HEK293 (cell line): Measurements from ENCODE around the gene ARIH2.

Experiments used
- CTCF ChIA-PET: fragments of 350-600 bp; formaldehyde crosslinking; extraction: SDS; loops from one replicate; lab custom pipeline; 2021; ENCODE audit warnings: antibody characterized with exemption; lab: Yijun Ruan, JAX
- POLR2A ChIA-PET: fragments of 300-600 bp; formaldehyde crosslinking; extraction: SDS; loops from one replicate; lab custom pipeline; 2020; ENCODE audit warnings: antibody characterized with exemption, inconsistent platforms; lab: Yijun Ruan, JAX
- H3K27ac ChIP-seq: fragments of 200-500 bp; sonication (Bioruptor generic); 2 replicates; pipeline ENCODE4 v1.5.1; 2014; ENCODE audit warnings: low read depth, low read length, control low read depth, inconsistent platforms; ENCODE audit errors: extremely low read depth
- H3K36me3 ChIP-seq, 2 experiments: fragments of 200-500 bp in 1 of 2; sonication (Bioruptor generic) in 1 of 2; 1 replicate in 1 of 2; 2 replicates in 1 of 2; pipeline ENCODE4 v1.5.1; 2014 to 2017; ENCODE audit warnings: inconsistent platforms in 2 of 2, low read length in 2 of 2; ENCODE audit not compliant: control insufficient read depth in 2 of 2, insufficient read depth in 1 of 2
- H3K4me1 ChIP-seq: fragments of 200-500 bp; sonication (Bioruptor generic); 2 replicates; pipeline ENCODE4 v1.5.1; 2014; ENCODE audit warnings: mild to moderate bottlenecking, low read length, inconsistent platforms; ENCODE audit not compliant: control insufficient read depth, insufficient read depth
- H3K4me3 ChIP-seq: 2 replicates; pipeline ENCODE4 v1.5.1; 2011; ENCODE audit warnings: low read depth, mild to moderate bottlenecking, control low read depth, low read length, moderate library complexity
- H3K9me3 ChIP-seq: fragments of 200-500 bp; sonication (Bioruptor generic); 2 replicates; pipeline ENCODE4 v1.5.1; 2014; ENCODE audit warnings: low read depth, low read length, inconsistent platforms; ENCODE audit not compliant: control insufficient read depth, insufficient read depth
- BCL11B ChIP-seq: fragments of 450-650 bp; formaldehyde crosslinking; IDR thresholded peaks from 2 replicates; pipeline ENCODE4 v1.5.1; 2016; ENCODE audit warnings: low read depth, missing biosample characterization, missing genetic modification characterization
- KLF16 ChIP-seq: fragments of 450-650 bp; formaldehyde crosslinking; IDR thresholded peaks from 2 replicates; pipeline ENCODE4 v1.5.1; 2017; ENCODE audit warnings: missing biosample characterization, missing genetic modification characterization
- MYNN ChIP-seq: fragments of 450-650 bp; formaldehyde crosslinking; IDR thresholded peaks from 2 replicates; pipeline ENCODE4 v1.5.1; 2016; ENCODE audit warnings: missing biosample characterization, missing genetic modification characterization, borderline replicate concordance
- PRDM1 ChIP-seq: fragments of 450-650 bp; formaldehyde crosslinking; IDR thresholded peaks from 2 replicates; pipeline ENCODE4; 2016; ENCODE audit warnings: missing biosample characterization, missing genetic modification characterization
- RBAK ChIP-seq: fragments of 450-650 bp; formaldehyde crosslinking; IDR thresholded peaks from 2 replicates; pipeline ENCODE4 v1.5.1; 2016; ENCODE audit warnings: missing biosample characterization, missing genetic modification characterization
- ZBTB20 ChIP-seq: fragments of 450-650 bp; formaldehyde crosslinking; IDR thresholded peaks from 2 replicates; pipeline ENCODE4 v1.5.1; 2016; ENCODE audit warnings: missing biosample characterization, missing genetic modification characterization
- ZBTB8A ChIP-seq: fragments of 450-650 bp; formaldehyde crosslinking; IDR thresholded peaks from 2 replicates; pipeline ENCODE4 v1.5.1; 2016; ENCODE audit warnings: missing biosample characterization, missing genetic modification characterization
- ZFP69B ChIP-seq: fragments of 450-650 bp; formaldehyde crosslinking; IDR thresholded peaks from 2 replicates; pipeline ENCODE4 v1.5.1; 2016; ENCODE audit warnings: missing biosample characterization, missing genetic modification characterization
- ZNF114 ChIP-seq: fragments of 450-650 bp; formaldehyde crosslinking; IDR thresholded peaks from 2 replicates; pipeline ENCODE4 v1.5.0; 2017; ENCODE audit warnings: missing biosample characterization, missing genetic modification characterization
- ZNF184 ChIP-seq: fragments of 450-650 bp; IDR thresholded peaks from 2 replicates; pipeline ENCODE4 v1.5.1; 2018; ENCODE audit warnings: missing biosample characterization, mild to moderate bottlenecking, missing genetic modification characterization
- ZNF529 ChIP-seq: fragments of 450-650 bp; formaldehyde crosslinking; IDR thresholded peaks from 2 replicates; pipeline ENCODE4 v1.5.1; 2017; ENCODE audit warnings: missing genetic modification characterization, missing biosample characterization; ENCODE audit not compliant: insufficient replicate concordance
- ZNF530 ChIP-seq: fragments of 450-650 bp; formaldehyde crosslinking; IDR thresholded peaks from 2 replicates; pipeline ENCODE4 v1.5.1; 2016; ENCODE audit warnings: low read depth, missing biosample characterization, missing genetic modification characterization
- ZNF549 ChIP-seq: fragments of 450-650 bp; IDR thresholded peaks from 2 replicates; pipeline ENCODE4 v1.5.1; 2018; ENCODE audit warnings: missing biosample characterization, missing genetic modification characterization, mild to moderate bottlenecking, inconsistent platforms, moderate library complexity
- ZNF600 ChIP-seq: fragments of 450-650 bp; formaldehyde crosslinking; IDR thresholded peaks from 2 replicates; pipeline ENCODE4 v1.5.1; 2016; ENCODE audit warnings: missing biosample characterization, missing genetic modification characterization
- ZNF654 ChIP-seq: fragments of 450-650 bp; formaldehyde crosslinking; IDR thresholded peaks from 2 replicates; pipeline ENCODE4 v1.5.1; 2016; ENCODE audit warnings: low read depth, missing biosample characterization, missing genetic modification characterization
- ZNF777 ChIP-seq: fragments of 450-650 bp; formaldehyde crosslinking; IDR thresholded peaks from 2 replicates; pipeline ENCODE4 v1.5.1; 2017; ENCODE audit warnings: missing biosample characterization, missing genetic modification characterization, borderline replicate concordance
- ZNF785 ChIP-seq: fragments of 450-650 bp; formaldehyde crosslinking; IDR thresholded peaks from 2 replicates; pipeline ENCODE4 v1.5.1; 2016; ENCODE audit warnings: missing biosample characterization, missing genetic modification characterization
- TF ChIP-seq, protein P1 (sequence below): fragments of 450-650 bp; formaldehyde crosslinking; IDR thresholded peaks from 2 replicates; pipeline ENCODE4 v1.5.1; 2016; ENCODE audit warnings: missing biosample characterization, missing genetic modification characterization
- TF ChIP-seq, protein P2 (sequence below): fragments of 450-650 bp; formaldehyde crosslinking; IDR thresholded peaks from 2 replicates; pipeline ENCODE4 v1.5.1; 2016; ENCODE audit warnings: missing biosample characterization, missing genetic modification characterization
- TF ChIP-seq, protein P3 (sequence below): fragments of 450-650 bp; formaldehyde crosslinking; IDR thresholded peaks from 2 replicates; pipeline ENCODE4 v1.5.1; 2016; ENCODE audit warnings: missing biosample characterization, missing genetic modification characterization
- TF ChIP-seq, protein P4 (sequence below): fragments of 450-650 bp; formaldehyde crosslinking; IDR thresholded peaks from 2 replicates; pipeline ENCODE4 v1.5.1; 2016; ENCODE audit warnings: missing biosample characterization, missing genetic modification characterization
- TF ChIP-seq, protein P5 (sequence below): fragments of 450-650 bp; formaldehyde crosslinking; IDR thresholded peaks from 2 replicates; pipeline ENCODE4 v1.5.1; 2016; ENCODE audit warnings: missing biosample characterization, missing genetic modification characterization, low read depth
- TF ChIP-seq, protein P6 (sequence below): fragments of 450-650 bp; formaldehyde crosslinking; IDR thresholded peaks from 2 replicates; pipeline ENCODE4 v1.5.1; 2016; ENCODE audit warnings: missing biosample characterization, missing genetic modification characterization

ARIH2 gene

DNA sequence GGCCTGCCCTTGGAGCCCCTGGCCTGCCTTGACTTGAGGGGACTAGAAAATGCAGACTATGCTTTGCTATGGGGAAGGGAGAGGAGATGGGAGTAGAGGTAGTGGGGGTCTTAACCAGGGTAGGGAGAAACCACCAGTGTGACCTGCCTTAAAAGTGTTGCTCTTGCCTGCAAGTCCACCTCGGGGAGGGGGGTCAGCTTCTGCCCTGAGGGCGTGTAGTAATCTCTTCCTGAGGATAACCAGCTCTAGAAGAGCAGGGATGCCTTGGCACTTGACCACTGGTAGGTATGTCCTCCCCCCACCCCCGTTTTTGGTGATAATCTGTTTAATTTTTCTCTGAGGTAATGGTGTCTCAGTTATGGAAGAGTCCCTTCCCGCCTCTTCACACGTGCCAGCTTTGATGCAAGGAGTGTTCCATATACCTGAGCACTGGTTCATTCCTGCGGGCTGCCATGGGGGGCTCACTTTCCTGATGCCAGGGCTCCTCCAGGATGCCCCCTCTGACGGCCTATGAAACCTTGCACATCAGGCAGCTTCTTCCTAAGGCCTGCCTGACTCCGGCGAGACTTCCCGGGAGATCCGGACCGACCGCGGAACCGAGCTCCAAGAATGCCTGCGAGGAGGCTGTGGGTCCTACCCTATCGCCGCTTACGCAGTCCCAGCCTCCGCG, 70.6 kb downstream of the ARIH2 start (continued):
- TF ChIP-seq ZNF549 (tag by site-specific recombination) (no peak), RBAK (no peak), ZNF529 (no peak), ZNF785 (no peak), ZNF777 (tag by site-specific recombination) (no peak), ZFP69B (tag by site-specific recombination) (peak; percentile 98)
- TF ChIP-seq, protein P1, sequence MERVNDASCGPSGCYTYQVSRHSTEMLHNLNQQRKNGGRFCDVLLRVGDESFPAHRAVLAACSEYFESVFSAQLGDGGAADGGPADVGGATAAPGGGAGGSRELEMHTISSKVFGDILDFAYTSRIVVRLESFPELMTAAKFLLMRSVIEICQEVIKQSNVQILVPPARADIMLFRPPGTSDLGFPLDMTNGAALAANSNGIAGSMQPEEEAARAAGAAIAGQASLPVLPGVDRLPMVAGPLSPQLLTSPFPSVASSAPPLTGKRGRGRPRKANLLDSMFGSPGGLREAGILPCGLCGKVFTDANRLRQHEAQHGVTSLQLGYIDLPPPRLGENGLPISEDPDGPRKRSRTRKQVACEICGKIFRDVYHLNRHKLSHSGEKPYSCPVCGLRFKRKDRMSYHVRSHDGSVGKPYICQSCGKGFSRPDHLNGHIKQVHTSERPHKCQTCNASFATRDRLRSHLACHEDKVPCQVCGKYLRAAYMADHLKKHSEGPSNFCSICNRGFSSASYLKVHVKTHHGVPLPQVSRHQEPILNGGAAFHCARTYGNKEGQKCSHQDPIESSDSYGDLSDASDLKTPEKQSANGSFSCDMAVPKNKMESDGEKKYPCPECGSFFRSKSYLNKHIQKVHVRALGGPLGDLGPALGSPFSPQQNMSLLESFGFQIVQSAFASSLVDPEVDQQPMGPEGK, result no peak
- TF ChIP-seq, protein P2, sequence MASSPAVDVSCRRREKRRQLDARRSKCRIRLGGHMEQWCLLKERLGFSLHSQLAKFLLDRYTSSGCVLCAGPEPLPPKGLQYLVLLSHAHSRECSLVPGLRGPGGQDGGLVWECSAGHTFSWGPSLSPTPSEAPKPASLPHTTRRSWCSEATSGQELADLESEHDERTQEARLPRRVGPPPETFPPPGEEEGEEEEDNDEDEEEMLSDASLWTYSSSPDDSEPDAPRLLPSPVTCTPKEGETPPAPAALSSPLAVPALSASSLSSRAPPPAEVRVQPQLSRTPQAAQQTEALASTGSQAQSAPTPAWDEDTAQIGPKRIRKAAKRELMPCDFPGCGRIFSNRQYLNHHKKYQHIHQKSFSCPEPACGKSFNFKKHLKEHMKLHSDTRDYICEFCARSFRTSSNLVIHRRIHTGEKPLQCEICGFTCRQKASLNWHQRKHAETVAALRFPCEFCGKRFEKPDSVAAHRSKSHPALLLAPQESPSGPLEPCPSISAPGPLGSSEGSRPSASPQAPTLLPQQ (tag by site-specific recombination), result peak; percentile 98

DNA sequence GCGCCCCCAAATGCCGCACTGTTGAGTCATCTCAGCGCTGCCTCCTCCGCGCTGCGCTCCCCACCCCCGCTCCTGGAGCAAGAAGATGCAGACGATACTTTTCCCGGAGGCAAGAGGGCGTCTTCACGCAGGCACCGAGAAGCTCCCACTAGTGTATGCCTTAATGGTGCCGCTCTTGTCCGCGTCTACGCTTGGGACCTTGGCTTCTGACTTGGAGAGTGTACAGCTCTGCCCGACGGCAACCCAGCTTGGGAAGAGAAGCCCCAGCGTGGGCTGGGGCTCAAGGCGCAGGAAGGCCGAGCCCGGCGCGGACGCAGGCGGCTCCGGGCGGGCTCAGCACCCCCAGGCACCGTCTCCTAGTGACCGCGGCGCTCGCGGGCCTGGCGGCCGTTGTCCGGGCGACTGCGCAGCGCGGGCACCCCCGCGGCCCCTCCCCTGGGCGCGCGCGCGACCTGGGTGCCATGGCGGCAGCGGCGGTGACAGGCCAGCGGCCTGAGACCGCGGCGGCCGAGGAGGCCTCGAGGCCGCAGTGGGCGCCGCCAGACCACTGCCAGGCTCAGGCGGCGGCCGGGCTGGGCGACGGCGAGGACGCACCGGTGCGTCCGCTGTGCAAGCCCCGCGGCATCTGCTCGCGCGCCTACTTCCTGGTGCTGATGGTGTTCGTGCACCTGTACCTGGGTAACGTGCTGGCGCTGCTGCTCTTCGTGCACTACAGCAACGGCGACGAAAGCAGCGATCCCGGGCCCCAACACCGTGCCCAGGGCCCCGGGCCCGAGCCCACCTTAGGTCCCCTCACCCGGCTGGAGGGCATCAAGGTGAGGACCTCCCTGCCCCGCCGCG, 71.4 kb downstream of the ARIH2 start, which contains the start of gene P4HTM:
TSS of gene P4HTM (plus strand) at position 446 of the 840 bp plus-strand sequence. CDS start at position 462, 16 bp downstream.
- ChIA-PET POLR2A (interaction anchor here (1.0 to 4.6 kb wide), 6 partner anchors 17 to 104 kb away, joined by 3 to 61 read pairs (median 8); partner anchors contain the start of genes DALRD3, IMPDH2, NDUFAF3 and QRICH1), CTCF (interaction anchor here (0.7 to 2.0 kb wide), 5 partner anchors 17 to 32 kb away, joined by 4 to 13 read pairs (median 5); partner anchors contain the start of genes NDUFAF3 and WDR6)
- Histone ChIP-seq H3K9me3 (no peaks in the 10 kb centered on the region), H3K4me1 (no peaks in the 10 kb centered on the region), H3K4me3 (peak within 1 kb of the TSS; percentile 83), H3K27ac (peak within 1 kb of the TSS; percentile 82), H3K36me3 (peaks cover 0 to 32% of the 10 kb centered on the region in 2 experiments; a peak in 2 of 3 replicates)
- TF ChIP-seq, protein P3, sequence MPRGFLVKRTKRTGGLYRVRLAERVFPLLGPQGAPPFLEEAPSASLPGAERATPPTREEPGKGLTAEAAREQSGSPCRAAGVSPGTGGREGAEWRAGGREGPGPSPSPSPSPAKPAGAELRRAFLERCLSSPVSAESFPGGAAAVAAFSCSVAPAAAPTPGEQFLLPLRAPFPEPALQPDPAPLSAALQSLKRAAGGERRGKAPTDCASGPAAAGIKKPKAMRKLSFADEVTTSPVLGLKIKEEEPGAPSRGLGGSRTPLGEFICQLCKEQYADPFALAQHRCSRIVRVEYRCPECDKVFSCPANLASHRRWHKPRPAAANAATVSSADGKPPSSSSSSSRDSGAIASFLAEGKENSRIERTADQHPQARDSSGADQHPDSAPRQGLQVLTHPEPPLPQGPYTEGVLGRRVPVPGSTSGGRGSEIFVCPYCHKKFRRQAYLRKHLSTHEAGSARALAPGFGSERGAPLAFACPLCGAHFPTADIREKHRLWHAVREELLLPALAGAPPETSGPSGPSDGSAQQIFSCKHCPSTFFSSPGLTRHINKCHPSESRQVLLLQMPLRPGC (tag by site-specific recombination), result 0 out of 2 replicates have a peak, but pooled peaks have one; percentile 38
- no peak; the same call in 1 of the 2 replicates for TF ChIP-seq ZNF600
- peak; percentile 67 for TF ChIP-seq KLF16
- TF ChIP-seq, protein P4, sequence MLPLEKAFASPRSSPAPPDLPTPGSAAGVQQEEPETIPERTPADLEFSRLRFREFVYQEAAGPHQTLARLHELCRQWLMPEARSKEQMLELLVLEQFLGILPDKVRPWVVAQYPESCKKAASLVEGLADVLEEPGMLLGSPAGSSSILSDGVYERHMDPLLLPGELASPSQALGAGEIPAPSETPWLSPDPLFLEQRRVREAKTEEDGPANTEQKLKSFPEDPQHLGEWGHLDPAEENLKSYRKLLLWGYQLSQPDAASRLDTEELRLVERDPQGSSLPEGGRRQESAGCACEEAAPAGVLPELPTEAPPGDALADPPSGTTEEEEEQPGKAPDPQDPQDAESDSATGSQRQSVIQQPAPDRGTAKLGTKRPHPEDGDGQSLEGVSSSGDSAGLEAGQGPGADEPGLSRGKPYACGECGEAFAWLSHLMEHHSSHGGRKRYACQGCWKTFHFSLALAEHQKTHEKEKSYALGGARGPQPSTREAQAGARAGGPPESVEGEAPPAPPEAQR (tag by site-specific recombination), result no peak
- TF ChIP-seq MYNN (tag by site-specific recombination), result 0 out of 2 replicates have a peak, but pooled peaks have one; percentile 49
- TF ChIP-seq ZNF184, result no peak
- TF ChIP-seq ZBTB20, result peak; percentile 100
- no peak for TF ChIP-seq ZNF114 (tag by site-specific recombination)
- TF ChIP-seq ZFP69B (tag by site-specific recombination), result no peak
- TF ChIP-seq PRDM1 (tag by site-specific recombination), result no peak
- peak; percentile 38; the same call in 1 of the 2 replicates for TF ChIP-seq BCL11B (tag by site-specific recombination)
- TF ChIP-seq ZBTB8A (tag by site-specific recombination), result peak; percentile 96
- TF ChIP-seq, protein P5, sequence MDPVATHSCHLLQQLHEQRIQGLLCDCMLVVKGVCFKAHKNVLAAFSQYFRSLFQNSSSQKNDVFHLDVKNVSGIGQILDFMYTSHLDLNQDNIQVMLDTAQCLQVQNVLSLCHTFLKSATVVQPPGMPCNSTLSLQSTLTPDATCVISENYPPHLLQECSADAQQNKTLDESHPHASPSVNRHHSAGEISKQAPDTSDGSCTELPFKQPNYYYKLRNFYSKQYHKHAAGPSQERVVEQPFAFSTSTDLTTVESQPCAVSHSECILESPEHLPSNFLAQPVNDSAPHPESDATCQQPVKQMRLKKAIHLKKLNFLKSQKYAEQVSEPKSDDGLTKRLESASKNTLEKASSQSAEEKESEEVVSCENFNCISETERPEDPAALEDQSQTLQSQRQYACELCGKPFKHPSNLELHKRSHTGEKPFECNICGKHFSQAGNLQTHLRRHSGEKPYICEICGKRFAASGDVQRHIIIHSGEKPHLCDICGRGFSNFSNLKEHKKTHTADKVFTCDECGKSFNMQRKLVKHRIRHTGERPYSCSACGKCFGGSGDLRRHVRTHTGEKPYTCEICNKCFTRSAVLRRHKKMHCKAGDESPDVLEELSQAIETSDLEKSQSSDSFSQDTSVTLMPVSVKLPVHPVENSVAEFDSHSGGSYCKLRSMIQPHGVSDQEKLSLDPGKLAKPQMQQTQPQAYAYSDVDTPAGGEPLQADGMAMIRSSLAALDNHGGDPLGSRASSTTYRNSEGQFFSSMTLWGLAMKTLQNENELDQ (tag by site-specific recombination), result no peak
- TF ChIP-seq ZNF530 (tag by site-specific recombination), result no peak
- no peak for TF ChIP-seq ZNF654 (tag by site-specific recombination)
- TF ChIP-seq, protein P6, sequence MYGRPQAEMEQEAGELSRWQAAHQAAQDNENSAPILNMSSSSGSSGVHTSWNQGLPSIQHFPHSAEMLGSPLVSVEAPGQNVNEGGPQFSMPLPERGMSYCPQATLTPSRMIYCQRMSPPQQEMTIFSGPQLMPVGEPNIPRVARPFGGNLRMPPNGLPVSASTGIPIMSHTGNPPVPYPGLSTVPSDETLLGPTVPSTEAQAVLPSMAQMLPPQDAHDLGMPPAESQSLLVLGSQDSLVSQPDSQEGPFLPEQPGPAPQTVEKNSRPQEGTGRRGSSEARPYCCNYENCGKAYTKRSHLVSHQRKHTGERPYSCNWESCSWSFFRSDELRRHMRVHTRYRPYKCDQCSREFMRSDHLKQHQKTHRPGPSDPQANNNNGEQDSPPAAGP (tag by site-specific recombination), result peak; percentile 80
